ENCODE measurements around the gene SHISAL1. TPM values are rescaled to one million over a fixed set of nuclear protein-coding genes. Genes with fewer than 3 reads are reported as not detected.

The SHISAL1 gene
- total and polyA plus RNA-seq, 2 donors (not counting 1 experiment from before 2014, with no cell fraction given), result not detected

DNA sequence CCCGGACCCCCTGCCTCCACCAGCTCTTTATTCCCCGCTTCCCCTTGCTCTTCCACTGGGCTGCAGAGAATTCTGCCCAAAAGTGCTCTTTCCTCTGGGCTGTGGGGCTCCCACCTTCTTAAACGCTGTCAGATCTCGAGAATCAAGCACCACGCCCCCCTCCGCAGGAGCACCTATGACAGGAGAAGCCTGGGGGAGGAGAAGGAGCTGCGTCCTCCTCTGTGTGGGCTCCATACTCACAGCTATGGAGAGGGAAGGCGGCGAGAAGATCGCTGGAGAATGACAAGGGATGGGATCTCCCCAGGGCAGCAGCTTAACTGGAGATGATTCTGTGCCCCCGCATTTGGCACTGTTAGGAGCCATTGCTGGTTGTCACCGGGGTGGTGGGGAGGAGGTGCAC lies 19.7 kb downstream of the SHISAL1 start:
- intact Hi-C loops (cut with micrococcal nuclease), result no loop called here
- peaks cover 4% of the 10 kb centered on the region for H3K9me3 Mint-ChIP-seq (ENCODE audit: insufficient read depth)
- H3K4me1 ChIP-seq (ENCODE audit: control insufficient read depth in 2 of 2, insufficient read depth in 2 of 2, low read length in 2 of 2), result no peaks in the 10 kb centered on the region
- peaks cover 0 to 3% (median 0%) of the 10 kb centered on the region in 3 donors for H3K9me3 ChIP-seq (ENCODE audit: control extremely low read depth in 1 of 3, control insufficient read depth in 2 of 3, insufficient read depth in 1 of 3, low read length in 2 of 3)
- H3K27me3 Mint-ChIP-seq, result peaks cover 18% of the 10 kb centered on the region
- H3K4me2 ChIP-seq (replicated peaks; ENCODE audit: low read depth, low read length, poor library complexity, severe bottlenecking), result no peak overlapping the region
- peaks cover 0 to 3% (median 0%) of the 10 kb centered on the region in 4 experiments for H3K27me3 ChIP-seq (replicated peaks in 1 of 4; ENCODE audit: control extremely low read depth in 1 of 4, control insufficient read depth in 3 of 4, insufficient read depth in 4 of 4, low read length in 3 of 4)
- CTCF ChIA-PET, result no interaction called here
- no peaks in the 10 kb centered on the region for H3K36me3 ChIP-seq (replicated peaks in 1 of 2; ENCODE audit: control extremely low read depth in 1 of 2, control insufficient read depth in 1 of 2, extremely low read depth in 1 of 2, insufficient read depth in 2 of 2, low read length in 1 of 2)
- no peak overlapping the region for H3K27ac ChIP-seq (ENCODE audit: low read length in 2 of 2)
- TF ChIP-seq CTCF (IDR thresholded peaks at IDR 0.05), result no peak
- TF ChIP-seq EZH2 (IDR thresholded peaks at IDR 0.05; ENCODE audit: borderline replicate concordance, insufficient read depth, low read depth, low read length, poor library complexity, severe bottlenecking), result no peak
- H3K4me3 Mint-ChIP-seq, result no peak overlapping the region
- no peaks in the 10 kb centered on the region for H3K79me2 ChIP-seq (ENCODE audit: control insufficient read depth, insufficient read depth, low read length)
- no peaks in the 10 kb centered on the region for H4K20me1 ChIP-seq (ENCODE audit: control insufficient read depth, insufficient read depth, low read length, poor library complexity, severe bottlenecking)
- H2AFZ ChIP-seq (ENCODE audit: insufficient read depth, low read depth, low read length, poor library complexity, severe bottlenecking), result no peak overlapping the region
- H3K27ac Mint-ChIP-seq, result no peak overlapping the region
- no peak overlapping the region for H3K9ac ChIP-seq (ENCODE audit: low read length)
- no peak for ATAC-seq (ENCODE audit: low read depth)
- H3K4me1 Mint-ChIP-seq, result no peaks in the 10 kb centered on the region
- no peak for DNase-seq
- WGBS (ENCODE audit: insufficient coverage), result 96% methylated on average over 11 of the region's 12 CpGs
- POLR2A ChIA-PET, result no interaction called here
- no peak overlapping the region for H3K4me3 ChIP-seq (ENCODE audit: control extremely low read depth in 1 of 5, extremely low read depth in 1 of 5, insufficient read depth in 1 of 5, low read depth in 2 of 5, low read length in 4 of 5)

GRCh38 chr22:44292521-44292920 lies 20.2 kb downstream of the SHISAL1 start:
- no peak overlapping the region for H2AFZ ChIP-seq (ENCODE audit: insufficient read depth, low read depth, low read length, poor library complexity, severe bottlenecking)
- H3K27ac ChIP-seq (ENCODE audit: low read length in 2 of 2), result no peak overlapping the region
- intact Hi-C loops (cut with micrococcal nuclease), result no loop called here
- no peaks in the 10 kb centered on the region for H3K36me3 ChIP-seq (replicated peaks in 1 of 2; ENCODE audit: control extremely low read depth in 1 of 2, control insufficient read depth in 1 of 2, extremely low read depth in 1 of 2, insufficient read depth in 2 of 2, low read length in 1 of 2)
- Mint-ChIP-seq H3K9me3 (ENCODE audit: insufficient read depth) (peaks cover 4% of the 10 kb centered on the region), H3K27ac (no peak overlapping the region), H3K4me3 (no peak overlapping the region), H3K4me1 (no peaks in the 10 kb centered on the region), H3K27me3 (peaks cover 18% of the 10 kb centered on the region)
- DNase-seq (no peak), ATAC-seq (ENCODE audit: low read depth) (no peak)
- peaks cover 0 to 3% (median 0%) of the 10 kb centered on the region in 3 donors for H3K9me3 ChIP-seq (ENCODE audit: control extremely low read depth in 1 of 3, control insufficient read depth in 2 of 3, insufficient read depth in 1 of 3, low read length in 2 of 3)
- no peaks in the 10 kb centered on the region for H3K79me2 ChIP-seq (ENCODE audit: control insufficient read depth, insufficient read depth, low read length)
- POLR2A ChIA-PET, result no interaction called here
- no peak overlapping the region for H3K4me2 ChIP-seq (replicated peaks; ENCODE audit: low read depth, low read length, poor library complexity, severe bottlenecking)
- TF ChIP-seq CTCF (IDR thresholded peaks at IDR 0.05) (no peak), EZH2 (IDR thresholded peaks at IDR 0.05; ENCODE audit: borderline replicate concordance, insufficient read depth, low read depth, low read length, poor library complexity, severe bottlenecking) (no peak)
- CTCF ChIA-PET, result no interaction called here
- WGBS (ENCODE audit: insufficient coverage), result 90% methylated on average over 10 of the region's 10 CpGs
- H3K4me1 ChIP-seq (ENCODE audit: control insufficient read depth in 2 of 2, insufficient read depth in 2 of 2, low read length in 2 of 2), result no peaks in the 10 kb centered on the region
- H3K4me3 ChIP-seq (ENCODE audit: control extremely low read depth in 1 of 5, extremely low read depth in 1 of 5, insufficient read depth in 1 of 5, low read depth in 2 of 5, low read length in 4 of 5), result no peak overlapping the region
- no peak overlapping the region for H3K9ac ChIP-seq (ENCODE audit: low read length)
- H4K20me1 ChIP-seq (ENCODE audit: control insufficient read depth, insufficient read depth, low read length, poor library complexity, severe bottlenecking), result no peaks in the 10 kb centered on the region
- peaks cover 0 to 3% (median 0%) of the 10 kb centered on the region in 4 experiments for H3K27me3 ChIP-seq (replicated peaks in 1 of 4; ENCODE audit: control extremely low read depth in 1 of 4, control insufficient read depth in 3 of 4, insufficient read depth in 4 of 4, low read length in 3 of 4)
